GM12891 (cell line): ENCODE results near the gene PROP1.

Experiments
- POLR2A ChIP-seq: IDR thresholded peaks from 2 replicates; pipeline ENCODE4 v1.6.1; 2011; ENCODE audit warnings: low read depth, low read length, control low read depth
- POLR2AphosphoS5 ChIP-seq: IDR thresholded peaks from 2 replicates; pipeline ENCODE4 v1.6.1; 2011; ENCODE audit warnings: low read depth, low read length, control low read depth
- POU2F2 ChIP-seq: IDR thresholded peaks from 2 replicates; pipeline ENCODE4 v1.6.1; 2011; ENCODE audit warnings: low read depth, mild to moderate bottlenecking, control low read depth, low read length, moderate library complexity
- TAF1 ChIP-seq: IDR thresholded peaks from 2 replicates; pipeline ENCODE4 v1.6.1; 2011; ENCODE audit warnings: low read depth, low read length, control low read depth

DNA sequence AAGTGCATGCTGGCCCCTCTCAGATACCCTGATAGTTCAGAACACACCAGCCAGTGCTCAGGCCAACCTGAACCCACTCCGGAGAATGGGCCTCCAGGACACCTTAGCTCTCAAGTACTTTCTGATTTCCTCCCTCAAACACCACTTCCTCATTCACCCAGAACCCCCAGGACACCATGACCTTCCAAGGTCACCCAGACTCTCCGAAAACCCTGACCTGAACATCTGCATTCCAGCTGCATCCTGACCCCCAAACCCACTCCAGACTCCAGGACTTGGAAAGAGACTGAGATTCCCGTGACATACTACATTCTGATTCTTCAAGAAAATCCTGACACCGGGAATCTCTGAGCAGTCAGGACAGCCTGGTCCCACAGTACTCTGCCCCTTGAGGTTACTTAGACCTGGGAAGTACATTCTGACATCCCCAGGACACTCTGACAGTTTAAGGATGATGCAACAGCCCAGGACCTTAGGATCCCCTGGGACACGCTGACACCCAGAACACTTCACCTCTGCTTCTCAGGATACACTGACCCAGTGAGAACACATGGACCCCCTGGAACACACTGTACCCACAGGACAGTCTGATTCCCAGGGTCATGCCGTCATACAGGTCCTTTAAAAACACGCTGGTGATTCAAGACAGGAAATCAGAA is 747 bp upstream of the PROP1 start:
- TF ChIP-seq POLR2AphosphoS5 (no peak), POLR2A (no peak), POU2F2 (no peak), TAF1 (no peak)
